GM12875 (cell line): Measurements from ENCODE around the gene PCBP3.

ENCODE experiments used
- H3K4me3 ChIP-seq: one replicate; pipeline ENCODE4 v1.5.1; 2011; ENCODE audit warnings: low read depth, low read length, control low read depth
- TF ChIP-seq, protein P1 (sequence below): IDR thresholded peaks from 2 replicates; pipeline ENCODE4 v1.5.1; 2011; ENCODE audit warnings: low read depth, mild to moderate bottlenecking, control low read depth, inconsistent platforms, low read length, moderate library complexity, borderline replicate concordance; ENCODE audit not compliant: insufficient read depth

PCBP3 gene

DNA sequence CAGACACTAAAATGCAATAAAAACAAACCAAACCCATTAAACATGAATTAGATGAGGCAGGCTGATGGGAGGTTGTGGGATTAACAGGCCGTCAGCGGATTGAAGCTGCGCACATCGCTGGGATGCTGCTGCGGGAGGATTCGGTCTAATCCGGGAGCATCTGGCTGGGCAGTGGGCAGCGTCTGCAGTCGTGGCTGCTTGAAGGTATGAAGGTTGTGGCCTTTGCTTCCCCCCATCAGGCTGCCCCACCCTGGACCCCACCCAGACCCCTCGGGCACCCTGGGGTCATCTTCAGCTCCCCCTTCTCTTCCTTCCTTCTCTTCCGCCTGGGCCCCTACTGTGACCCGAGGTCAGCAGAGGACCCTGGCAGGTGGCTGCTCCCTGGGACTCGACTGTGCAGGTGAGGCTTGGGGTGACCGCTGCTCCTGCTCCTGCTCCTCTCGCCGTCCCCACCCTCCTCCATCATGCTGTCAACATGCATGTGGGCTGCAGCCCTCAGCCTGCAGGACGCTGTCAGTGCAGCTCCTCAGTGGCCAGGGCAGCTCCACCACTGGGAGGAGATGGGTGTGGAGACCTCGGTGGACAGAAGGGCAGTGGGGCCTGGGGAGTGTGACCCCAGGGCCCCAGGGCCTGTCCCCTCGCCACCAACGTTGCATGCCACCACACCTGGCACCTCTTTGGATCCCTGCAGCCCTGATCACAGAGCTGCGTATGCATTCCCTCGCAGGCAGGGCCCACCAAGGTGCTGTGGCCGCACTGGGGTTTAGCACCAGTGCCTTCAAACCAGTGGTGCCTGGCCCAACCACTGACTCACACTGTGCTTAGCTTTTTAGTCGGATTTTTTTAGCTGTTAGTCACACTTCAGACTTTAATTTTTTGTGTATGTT is 225.8 kb downstream of the PCBP3 start:
- TF ChIP-seq, protein P1, sequence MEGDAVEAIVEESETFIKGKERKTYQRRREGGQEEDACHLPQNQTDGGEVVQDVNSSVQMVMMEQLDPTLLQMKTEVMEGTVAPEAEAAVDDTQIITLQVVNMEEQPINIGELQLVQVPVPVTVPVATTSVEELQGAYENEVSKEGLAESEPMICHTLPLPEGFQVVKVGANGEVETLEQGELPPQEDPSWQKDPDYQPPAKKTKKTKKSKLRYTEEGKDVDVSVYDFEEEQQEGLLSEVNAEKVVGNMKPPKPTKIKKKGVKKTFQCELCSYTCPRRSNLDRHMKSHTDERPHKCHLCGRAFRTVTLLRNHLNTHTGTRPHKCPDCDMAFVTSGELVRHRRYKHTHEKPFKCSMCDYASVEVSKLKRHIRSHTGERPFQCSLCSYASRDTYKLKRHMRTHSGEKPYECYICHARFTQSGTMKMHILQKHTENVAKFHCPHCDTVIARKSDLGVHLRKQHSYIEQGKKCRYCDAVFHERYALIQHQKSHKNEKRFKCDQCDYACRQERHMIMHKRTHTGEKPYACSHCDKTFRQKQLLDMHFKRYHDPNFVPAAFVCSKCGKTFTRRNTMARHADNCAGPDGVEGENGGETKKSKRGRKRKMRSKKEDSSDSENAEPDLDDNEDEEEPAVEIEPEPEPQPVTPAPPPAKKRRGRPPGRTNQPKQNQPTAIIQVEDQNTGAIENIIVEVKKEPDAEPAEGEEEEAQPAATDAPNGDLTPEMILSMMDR = no peak
- H3K4me3 ChIP-seq = no peak overlapping the region

- TF ChIP-seq, protein P1 = no peak
- H3K4me3 ChIP-seq = no peak overlapping the region
Observed at GRCh38 chr21:45870421-45870820, 226.9 kb downstream of the PCBP3 start.

DNA sequence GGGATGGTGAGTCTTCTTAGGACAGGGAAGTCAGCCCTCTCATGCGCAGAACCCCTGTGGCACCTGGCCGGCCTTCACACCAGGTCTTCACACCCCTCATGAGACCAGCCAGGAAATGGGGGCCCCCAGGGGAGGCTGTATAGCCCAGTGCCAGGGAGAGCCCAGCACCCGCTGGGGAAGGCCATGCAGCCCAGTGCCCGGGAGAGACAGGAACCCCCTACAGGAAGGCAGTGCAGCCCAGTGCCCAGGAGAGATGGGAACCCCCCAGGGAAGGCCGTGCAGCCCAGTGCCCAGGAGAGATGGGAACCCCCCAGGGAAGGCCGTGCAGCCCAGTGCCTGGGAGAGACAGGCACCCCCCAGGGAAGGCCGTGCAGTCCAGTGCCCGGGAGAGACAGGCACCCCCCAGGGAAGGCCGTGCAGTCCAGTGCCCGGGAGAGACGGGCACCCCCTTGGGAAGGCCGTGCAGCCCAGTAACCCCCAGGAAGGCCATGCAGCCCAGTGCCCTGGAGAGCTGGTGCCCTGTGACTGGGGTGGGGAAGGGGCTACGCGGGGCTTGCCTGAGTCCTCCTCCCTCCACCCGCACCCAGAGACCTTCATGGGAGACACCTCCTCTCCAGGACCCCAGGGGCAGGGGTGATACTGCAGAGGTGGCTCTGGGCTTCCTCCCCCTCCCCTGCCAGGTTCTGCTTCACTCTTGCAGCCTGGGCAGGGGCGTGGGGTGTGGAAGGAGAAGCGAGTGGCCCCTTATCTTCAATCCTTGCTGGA is 227.5 kb downstream of the PCBP3 start:
- no peak overlapping the region for H3K4me3 ChIP-seq
- TF ChIP-seq, protein P1 = no peak

DNA sequence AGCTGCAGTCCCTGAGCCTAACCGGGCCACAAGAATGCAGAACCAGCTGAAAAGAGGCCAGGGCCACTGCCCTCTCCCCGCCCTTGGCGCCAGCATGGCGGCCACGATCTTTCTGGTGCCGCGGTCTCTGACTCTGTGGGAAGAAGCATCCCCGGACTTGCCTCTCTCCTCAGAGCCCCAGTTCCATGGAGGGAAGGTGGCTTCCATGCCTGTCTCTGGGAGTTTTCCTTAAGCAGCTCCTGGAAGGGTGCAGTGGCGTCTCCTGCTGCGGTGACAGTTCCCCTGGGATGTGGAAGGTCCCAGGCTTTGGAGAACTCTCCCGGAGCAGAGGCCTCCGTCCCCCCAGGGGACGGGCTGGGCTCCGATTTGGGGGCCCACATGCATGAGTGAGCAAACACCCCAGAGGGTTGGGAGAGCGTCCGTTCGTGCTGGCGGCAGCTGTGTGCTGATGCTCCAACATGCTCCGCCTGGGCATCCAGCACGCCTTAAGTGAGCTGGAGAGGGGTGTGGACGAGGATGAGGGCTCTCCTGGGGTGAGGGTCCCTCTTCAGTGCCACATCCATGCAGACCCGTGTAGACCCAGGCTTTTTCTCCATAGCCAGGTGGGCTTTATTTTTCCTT is 228.2 kb downstream of the PCBP3 start:
- TF ChIP-seq, protein P1 = no peak
- H3K4me3 ChIP-seq = no peak overlapping the region

DNA sequence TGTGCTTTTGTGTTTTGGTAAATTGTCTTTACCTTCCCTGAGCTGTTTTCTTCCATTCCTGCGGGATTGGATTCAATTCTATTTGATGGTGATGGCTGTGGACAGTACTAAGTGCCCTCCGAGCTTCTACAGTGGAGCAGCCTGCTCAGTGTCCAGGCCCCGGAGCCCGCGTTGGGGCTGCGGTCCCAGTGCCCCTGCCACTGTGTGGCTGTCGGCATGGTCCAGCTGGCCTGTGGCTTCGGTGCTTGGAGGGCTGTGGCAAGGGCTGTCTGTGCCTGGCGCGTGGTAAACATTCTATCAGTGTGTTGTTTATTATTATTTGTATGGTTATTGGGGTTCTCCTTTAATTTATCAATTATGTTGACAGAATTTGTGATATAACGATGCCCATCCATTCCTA is 228.9 kb downstream of the PCBP3 start:
- TF ChIP-seq, protein P1 = no peak

GRCh38 chr21:45872902-45873301 is 229.4 kb downstream of the PCBP3 start:
- TF ChIP-seq, protein P1 = no peak
- H3K4me3 ChIP-seq = no peak overlapping the region

More for the DNA sequence above, 228.9 kb downstream of the PCBP3 start:
- H3K4me3 ChIP-seq = no peak overlapping the region

GRCh38 chr21:45873418-45873817 is 229.9 kb downstream of the PCBP3 start:
- no peak overlapping the region for H3K4me3 ChIP-seq
- TF ChIP-seq, protein P1 = no peak
